ENCODE data around the gene SLC25A34. TPM values are rescaled to one million over a fixed set of nuclear protein-coding genes. Genes with fewer than 3 reads are reported as not detected.

The SLC25A34 gene
- polyA plus RNA-seq, 1 of the 3 experiments (the other 2 are of a cell fraction): 1.4 TPM

- H3F3A ChIP-seq (replicated peaks; ENCODE audit: insufficient read depth): peaks cover 37% of the 10 kb centered on the region
- no peak for DNase-seq
- H4K20me1 ChIP-seq (ENCODE audit: insufficient read depth): peaks cover 6% of the 10 kb centered on the region
- H3K36me3 ChIP-seq (replicated peaks in 1 of 2; ENCODE audit: control insufficient read depth in 1 of 2, insufficient read depth in 2 of 2, low read length in 1 of 2): no peaks in the 10 kb centered on the region
- 97% methylated on average over 8 of the region's 9 CpGs for WGBS (ENCODE audit: low lambda C conversion rate)
- peaks cover 34% of the 10 kb centered on the region for H3K79me2 ChIP-seq (ENCODE audit: insufficient read depth)
- no peaks in the 10 kb centered on the region for H3K27me3 ChIP-seq (ENCODE audit: insufficient read depth)
- H3K9ac ChIP-seq: no peak overlapping the region
- no peaks in the 10 kb centered on the region for H3K9me2 ChIP-seq
- ChIA-PET POLR2A (interaction anchor here (0.6 to 1.3 kb wide), 4 partner anchors 19 to 273 kb away, joined by 3 to 5 read pairs (median 4); no protein-coding TSS in a partner anchor), CTCF (interaction anchor here (1.8 to 2.6 kb wide), 2 partner anchors 16 to 35 kb away, joined by 6 to 12 read pairs; no protein-coding TSS in a partner anchor)
- TF ChIP-seq MAX (IDR thresholded peaks at IDR 0.05; ENCODE audit: low read depth): no peak
- no peak for TF ChIP-seq REST (IDR thresholded peaks at IDR 0.05; ENCODE audit: low read depth, low read length)
- no peak for TF ChIP-seq POLR2AphosphoS5 (IDR thresholded peaks at IDR 0.05; ENCODE audit: low read depth, low read length)
- no peak for TF ChIP-seq EZH2phosphoT487 (IDR thresholded peaks at IDR 0.05; ENCODE audit: borderline replicate concordance, low read depth)
- TF ChIP-seq PBX3 (IDR thresholded peaks at IDR 0.05): no peak
- no peak for TF ChIP-seq ELF1 (IDR thresholded peaks at IDR 0.05)
- TF ChIP-seq JUND (IDR thresholded peaks at IDR 0.05): no peak
- no peak for TF ChIP-seq FOSL2 (IDR thresholded peaks at IDR 0.05; ENCODE audit: borderline replicate concordance, low read depth)
- no peak for TF ChIP-seq FOXJ3 (CRISPR knock-in tag; IDR thresholded peaks at IDR 0.05)
- TF ChIP-seq MEF2A (IDR thresholded peaks at IDR 0.05; ENCODE audit: borderline replicate concordance, low read depth): no peak
- TF ChIP-seq SIN3A (IDR thresholded peaks at IDR 0.05; ENCODE audit: borderline replicate concordance, low read depth, low read length): no peak
- no peak for TF ChIP-seq TCF12 (IDR thresholded peaks at IDR 0.05)
- no peak for TF ChIP-seq NRF1 (IDR thresholded peaks at IDR 0.05; ENCODE audit: low read depth, low read length)
- TF ChIP-seq MXI1 (IDR thresholded peaks at IDR 0.05; ENCODE audit: low read depth, low read length): no peak
- TF ChIP-seq NFIC (IDR thresholded peaks at IDR 0.05; ENCODE audit: borderline replicate concordance): no peak
- no peak overlapping the region for H2AFZ ChIP-seq (ENCODE audit: low read depth)
- H3K9me3 ChIP-seq: no peaks in the 10 kb centered on the region
- H3K4me3 ChIP-seq (ENCODE audit: low read depth in 2 of 2, low read length in 1 of 2): peak overlapping the region in 1 of 2 experiments; percentile 82; a peak in 1 of 4 replicates
- no peak overlapping the region; the same call in 1 of the 2 replicates for H3K4me2 ChIP-seq
- peak overlapping the region in 1 of 2 experiments; percentile 92; a peak in 2 of 4 replicates for H3K27ac ChIP-seq (ENCODE audit: low read depth in 2 of 2, low read length in 1 of 2)
- peaks cover 28 to 44% of the 10 kb centered on the region in 2 experiments for H3K4me1 ChIP-seq (ENCODE audit: control insufficient read depth in 1 of 2, insufficient read depth in 2 of 2, low read depth in 1 of 2, low read length in 1 of 2)
These were observed 21.0 kb downstream of the SLC25A34 start for GRCh38 chr1:15757016-15757543.

All from SK-N-SH (cell line).